ENCODE measurements around the gene SRA1.

Gene SRA1

GRCh38 chr5:140554454-140554853, 2.8 kb downstream of the SRA1 start:
- no peak overlapping the region for H3K4me3 ChIP-seq (ENCODE audit: insufficient read depth, low read depth, low read length)
- no peaks in the 10 kb centered on the region for H3K9me3 ChIP-seq (ENCODE audit: control insufficient read depth, low read length)
- WGBS, 2 experiments, result 93 to 94% methylated on average over 2 of the region's 2 CpGs
- peaks cover 15% of the 10 kb centered on the region for H3K36me3 ChIP-seq (ENCODE audit: control insufficient read depth, insufficient read depth, low read length)
- H3K27ac ChIP-seq (ENCODE audit: insufficient read depth, low read depth, low read length, poor library complexity, severe bottlenecking), result no peak overlapping the region
- no peaks in the 10 kb centered on the region for H3K27me3 ChIP-seq (ENCODE audit: control insufficient read depth, insufficient read depth, low read length, poor library complexity, severe bottlenecking)
- H3K4me1 ChIP-seq (ENCODE audit: control insufficient read depth, insufficient read depth, low read length), result peaks cover 18% of the 10 kb centered on the region

GRCh38 chr5:140553657-140554056, 3.6 kb downstream of the SRA1 start:
- WGBS, 2 experiments, result 91 to 94% methylated on average over 2 of the region's 2 CpGs
- H3K27me3 ChIP-seq (ENCODE audit: control insufficient read depth, insufficient read depth, low read length, poor library complexity, severe bottlenecking), result no peaks in the 10 kb centered on the region
- no peak overlapping the region for H3K4me3 ChIP-seq (ENCODE audit: insufficient read depth, low read depth, low read length)
- no peaks in the 10 kb centered on the region for H3K9me3 ChIP-seq (ENCODE audit: control insufficient read depth, low read length)
- H3K36me3 ChIP-seq (ENCODE audit: control insufficient read depth, insufficient read depth, low read length), result peaks cover 20% of the 10 kb centered on the region
- peaks cover 21% of the 10 kb centered on the region for H3K4me1 ChIP-seq (ENCODE audit: control insufficient read depth, insufficient read depth, low read length)
- H3K27ac ChIP-seq (ENCODE audit: insufficient read depth, low read depth, low read length, poor library complexity, severe bottlenecking), result no peak overlapping the region

- peaks cover 20% of the 10 kb centered on the region for H3K36me3 ChIP-seq (ENCODE audit: control insufficient read depth, insufficient read depth, low read length)
Measured at GRCh38 chr5:140551872-140552271, 5.4 kb downstream of the SRA1 start.

GRCh38 chr5:140550147-140551079, 6.9 kb downstream of the SRA1 start:
- no peak overlapping the region for H3K27ac ChIP-seq (ENCODE audit: insufficient read depth, low read depth, low read length, poor library complexity, severe bottlenecking)
- H3K4me1 ChIP-seq (ENCODE audit: control insufficient read depth, insufficient read depth, low read length), result peaks cover 27% of the 10 kb centered on the region
- H3K36me3 ChIP-seq (ENCODE audit: control insufficient read depth, insufficient read depth, low read length), result peaks cover 20% of the 10 kb centered on the region
- H3K4me3 ChIP-seq (ENCODE audit: insufficient read depth, low read depth, low read length), result no peak overlapping the region
- no peaks in the 10 kb centered on the region for H3K9me3 ChIP-seq (ENCODE audit: control insufficient read depth, low read length)
- WGBS, 2 experiments, result 93 to 96% methylated on average over 11 of the region's 11 CpGs
- H3K27me3 ChIP-seq (ENCODE audit: control insufficient read depth, insufficient read depth, low read length, poor library complexity, severe bottlenecking), result no peaks in the 10 kb centered on the region

More at GRCh38 chr5:140551872-140552271, 5.4 kb downstream of the SRA1 start:
- Histone ChIP-seq H3K4me1 (ENCODE audit: control insufficient read depth, insufficient read depth, low read length) (peaks cover 30% of the 10 kb centered on the region), H3K4me3 (ENCODE audit: insufficient read depth, low read depth, low read length) (no peak overlapping the region), H3K9me3 (ENCODE audit: control insufficient read depth, low read length) (no peaks in the 10 kb centered on the region), H3K27me3 (ENCODE audit: control insufficient read depth, insufficient read depth, low read length, poor library complexity, severe bottlenecking) (no peaks in the 10 kb centered on the region), H3K27ac (ENCODE audit: insufficient read depth, low read depth, low read length, poor library complexity, severe bottlenecking) (no peak overlapping the region)
- 93 to 95% methylated on average over 4 of the region's 4 CpGs for WGBS, 2 experiments

GRCh38 chr5:140549237-140550144, 7.8 kb downstream of the SRA1 start:
- peaks cover 23% of the 10 kb centered on the region for H3K4me1 ChIP-seq (ENCODE audit: control insufficient read depth, insufficient read depth, low read length)

GRCh38 chr5:140548791-140549190, 8.5 kb downstream of the SRA1 start:
- no peaks in the 10 kb centered on the region for H3K9me3 ChIP-seq (ENCODE audit: control insufficient read depth, low read length)
- H3K4me3 ChIP-seq (ENCODE audit: insufficient read depth, low read depth, low read length), result no peak overlapping the region
- 92% methylated on average over 7 of the region's 7 CpGs for WGBS, 2 experiments
- H3K4me1 ChIP-seq (ENCODE audit: control insufficient read depth, insufficient read depth, low read length), result peaks cover 23% of the 10 kb centered on the region
- H3K27ac ChIP-seq (ENCODE audit: insufficient read depth, low read depth, low read length, poor library complexity, severe bottlenecking), result no peak overlapping the region
- peaks cover 30% of the 10 kb centered on the region for H3K36me3 ChIP-seq (ENCODE audit: control insufficient read depth, insufficient read depth, low read length)
- no peaks in the 10 kb centered on the region for H3K27me3 ChIP-seq (ENCODE audit: control insufficient read depth, insufficient read depth, low read length, poor library complexity, severe bottlenecking)

More at GRCh38 chr5:140549237-140550144, 7.8 kb downstream of the SRA1 start:
- Histone ChIP-seq H3K9me3 (ENCODE audit: control insufficient read depth, low read length) (no peaks in the 10 kb centered on the region), H3K27me3 (ENCODE audit: control insufficient read depth, insufficient read depth, low read length, poor library complexity, severe bottlenecking) (no peaks in the 10 kb centered on the region), H3K36me3 (ENCODE audit: control insufficient read depth, insufficient read depth, low read length) (peaks cover 26% of the 10 kb centered on the region), H3K27ac (ENCODE audit: insufficient read depth, low read depth, low read length, poor library complexity, severe bottlenecking) (no peak overlapping the region), H3K4me3 (ENCODE audit: insufficient read depth, low read depth, low read length) (no peak overlapping the region)
- 95 to 99% methylated on average over 3 of the region's 3 CpGs for WGBS, 2 experiments

- WGBS, 2 experiments, result 33 to 37% methylated on average over 5 of the region's 5 CpGs
- peak overlapping the region; percentile 83 for H3K27ac ChIP-seq (ENCODE audit: insufficient read depth, low read depth, low read length, poor library complexity, severe bottlenecking)
- H3K27me3 ChIP-seq (ENCODE audit: control insufficient read depth, insufficient read depth, low read length, poor library complexity, severe bottlenecking), result no peaks in the 10 kb centered on the region
- peak overlapping the region; percentile 39 for H3K4me3 ChIP-seq (ENCODE audit: insufficient read depth, low read depth, low read length)
- peaks cover 23% of the 10 kb centered on the region for H3K4me1 ChIP-seq (ENCODE audit: control insufficient read depth, insufficient read depth, low read length)
- H3K9me3 ChIP-seq (ENCODE audit: control insufficient read depth, low read length), result no peaks in the 10 kb centered on the region
- peaks cover 30% of the 10 kb centered on the region for H3K36me3 ChIP-seq (ENCODE audit: control insufficient read depth, insufficient read depth, low read length)
Measured at GRCh38 chr5:140548300-140548688, 9.0 kb downstream of the SRA1 start.

GRCh38 chr5:140547508-140548299, 9.6 kb downstream of the SRA1 start, which contains the start of gene EIF4EBP3:
Gene EIF4EBP3 (plus strand): TSS chr5:140547662. CDS start chr5:140547738, 76 bp downstream.
- Histone ChIP-seq H3K27ac (ENCODE audit: insufficient read depth, low read depth, low read length, poor library complexity, severe bottlenecking) (peak within 1 kb of the TSS; percentile 83), H3K36me3 (ENCODE audit: control insufficient read depth, insufficient read depth, low read length) (peaks cover 30% of the 10 kb centered on the region), H3K4me1 (ENCODE audit: control insufficient read depth, insufficient read depth, low read length) (peaks cover 23% of the 10 kb centered on the region), H3K4me3 (ENCODE audit: insufficient read depth, low read depth, low read length) (peak within 1 kb of the TSS; percentile 39), H3K27me3 (ENCODE audit: control insufficient read depth, insufficient read depth, low read length, poor library complexity, severe bottlenecking) (no peaks in the 10 kb centered on the region), H3K9me3 (ENCODE audit: control insufficient read depth, low read length) (no peaks in the 10 kb centered on the region)
- WGBS, 2 experiments, result 5% methylated on average over 52 of the region's 52 CpGs

- H3K4me3 ChIP-seq (ENCODE audit: insufficient read depth, low read depth, low read length), result peak overlapping the region; percentile 39
- peaks cover 23% of the 10 kb centered on the region for H3K4me1 ChIP-seq (ENCODE audit: control insufficient read depth, insufficient read depth, low read length)
- H3K9me3 ChIP-seq (ENCODE audit: control insufficient read depth, low read length), result no peaks in the 10 kb centered on the region
- H3K27ac ChIP-seq (ENCODE audit: insufficient read depth, low read depth, low read length, poor library complexity, severe bottlenecking), result peak overlapping the region; percentile 71
- H3K36me3 ChIP-seq (ENCODE audit: control insufficient read depth, insufficient read depth, low read length), result peaks cover 30% of the 10 kb centered on the region
- H3K27me3 ChIP-seq (ENCODE audit: control insufficient read depth, insufficient read depth, low read length, poor library complexity, severe bottlenecking), result no peaks in the 10 kb centered on the region
- WGBS, 2 experiments, result 71% methylated on average over 13 of the region's 13 CpGs
Measured at GRCh38 chr5:140546851-140547507, 10.3 kb downstream of the SRA1 start.
